ENCODE measurements around the gene KNTC1.

Gene KNTC1

DNA sequence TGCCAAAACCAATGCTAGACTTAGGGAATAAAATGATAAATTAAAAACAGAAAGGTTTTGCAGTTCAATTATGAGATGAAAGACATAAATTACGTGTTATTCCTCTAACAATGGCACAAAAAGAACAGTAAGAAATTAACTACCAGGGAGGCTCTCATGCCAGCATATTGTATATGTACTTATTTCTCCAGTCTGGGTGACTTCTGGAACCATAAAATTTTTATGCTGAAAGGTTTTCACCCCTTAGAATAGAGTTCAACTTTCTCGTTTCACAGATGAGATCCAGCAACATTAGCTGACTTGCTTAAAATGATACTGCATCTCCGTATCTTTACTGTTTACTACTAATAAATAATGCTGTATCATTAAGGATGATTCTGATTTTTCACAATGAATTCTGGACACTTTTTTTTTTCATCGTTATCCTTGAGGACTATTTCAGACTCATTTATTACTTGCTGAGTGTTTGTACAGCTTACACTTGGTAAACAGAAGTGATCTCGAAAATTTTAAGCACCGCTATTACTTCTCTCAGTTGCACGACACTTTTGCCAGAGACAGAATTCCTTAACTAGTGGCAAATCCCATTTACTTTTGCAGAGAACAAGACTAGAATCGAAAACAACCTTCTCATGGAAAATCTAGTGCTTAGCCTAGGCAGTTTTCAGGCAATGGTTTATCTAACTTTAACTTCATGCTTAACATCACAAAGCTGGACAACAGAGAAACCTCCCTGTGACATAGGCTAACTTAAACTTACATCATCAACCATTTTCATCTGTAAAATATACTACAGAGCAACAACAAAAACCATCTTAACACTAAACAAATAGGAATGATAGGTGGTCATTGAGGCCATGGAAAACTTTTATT lies 3.0 kb upstream of the KNTC1 start:
- TF ChIP-seq ZFX (IDR thresholded peaks at IDR 0.05; ENCODE audit: borderline replicate concordance) = no peak
- TF ChIP-seq, protein P1, sequence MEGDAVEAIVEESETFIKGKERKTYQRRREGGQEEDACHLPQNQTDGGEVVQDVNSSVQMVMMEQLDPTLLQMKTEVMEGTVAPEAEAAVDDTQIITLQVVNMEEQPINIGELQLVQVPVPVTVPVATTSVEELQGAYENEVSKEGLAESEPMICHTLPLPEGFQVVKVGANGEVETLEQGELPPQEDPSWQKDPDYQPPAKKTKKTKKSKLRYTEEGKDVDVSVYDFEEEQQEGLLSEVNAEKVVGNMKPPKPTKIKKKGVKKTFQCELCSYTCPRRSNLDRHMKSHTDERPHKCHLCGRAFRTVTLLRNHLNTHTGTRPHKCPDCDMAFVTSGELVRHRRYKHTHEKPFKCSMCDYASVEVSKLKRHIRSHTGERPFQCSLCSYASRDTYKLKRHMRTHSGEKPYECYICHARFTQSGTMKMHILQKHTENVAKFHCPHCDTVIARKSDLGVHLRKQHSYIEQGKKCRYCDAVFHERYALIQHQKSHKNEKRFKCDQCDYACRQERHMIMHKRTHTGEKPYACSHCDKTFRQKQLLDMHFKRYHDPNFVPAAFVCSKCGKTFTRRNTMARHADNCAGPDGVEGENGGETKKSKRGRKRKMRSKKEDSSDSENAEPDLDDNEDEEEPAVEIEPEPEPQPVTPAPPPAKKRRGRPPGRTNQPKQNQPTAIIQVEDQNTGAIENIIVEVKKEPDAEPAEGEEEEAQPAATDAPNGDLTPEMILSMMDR (IDR thresholded peaks at IDR 0.05) = no peak
- peak overlapping the region; percentile 95 for H3K27ac ChIP-seq

DNA sequence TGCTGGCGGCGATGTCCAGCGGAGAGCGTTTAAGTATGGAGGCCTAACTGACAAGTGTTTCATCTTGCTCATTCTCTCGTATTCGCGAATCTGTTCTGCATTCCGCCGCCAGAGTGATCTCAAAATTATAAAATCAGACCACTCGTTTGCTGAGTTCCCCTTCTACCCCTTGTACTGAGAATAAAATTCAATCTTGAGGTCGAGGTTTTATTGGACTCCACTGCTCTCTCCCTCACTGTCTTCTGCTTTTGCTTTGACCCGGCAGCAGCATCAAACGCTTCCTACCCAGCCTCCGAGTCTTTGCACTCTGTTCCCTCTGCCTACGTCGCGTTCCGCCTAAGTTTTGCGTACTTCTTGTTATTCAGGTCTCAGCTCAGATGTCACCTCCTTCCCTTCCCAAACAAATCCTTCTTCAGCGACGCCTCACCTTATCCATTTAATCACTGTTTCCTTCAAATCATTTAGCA lies 462 bp downstream of the KNTC1 start:
- H3K27ac ChIP-seq = peak overlapping the region; percentile 95

DNA sequence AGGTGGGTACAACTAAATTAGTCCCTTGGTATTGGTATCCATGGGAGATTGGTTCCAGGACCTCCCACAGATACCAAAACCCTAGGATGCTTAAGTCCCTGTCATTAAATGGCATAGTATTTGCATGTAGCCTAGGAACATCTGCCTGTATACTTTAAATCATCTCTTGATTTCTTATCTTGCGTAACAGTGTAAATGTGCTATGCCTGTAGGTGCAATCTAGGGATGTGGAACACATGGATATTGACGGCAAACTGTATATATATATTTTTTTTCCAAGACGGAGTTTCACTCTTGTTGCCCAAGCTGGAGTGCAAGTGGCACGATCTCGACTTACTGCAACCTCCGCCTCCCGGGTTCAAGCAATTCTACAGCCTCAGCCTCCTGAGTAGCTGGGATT lies 1.5 kb downstream of the KNTC1 start:
- H3K27ac ChIP-seq = peak overlapping the region; percentile 95; the same call in 1 of the 2 replicates
- TF ChIP-seq ZFX (IDR thresholded peaks at IDR 0.05; ENCODE audit: borderline replicate concordance) = no peak
- TF ChIP-seq, protein P1 (IDR thresholded peaks at IDR 0.05) = no peak

More for the DNA sequence above, 462 bp downstream of the KNTC1 start:
- TF ChIP-seq ZFX (IDR thresholded peaks at IDR 0.05; ENCODE audit: borderline replicate concordance) = no peak
- TF ChIP-seq, protein P1 (IDR thresholded peaks at IDR 0.05) = no peak

DNA sequence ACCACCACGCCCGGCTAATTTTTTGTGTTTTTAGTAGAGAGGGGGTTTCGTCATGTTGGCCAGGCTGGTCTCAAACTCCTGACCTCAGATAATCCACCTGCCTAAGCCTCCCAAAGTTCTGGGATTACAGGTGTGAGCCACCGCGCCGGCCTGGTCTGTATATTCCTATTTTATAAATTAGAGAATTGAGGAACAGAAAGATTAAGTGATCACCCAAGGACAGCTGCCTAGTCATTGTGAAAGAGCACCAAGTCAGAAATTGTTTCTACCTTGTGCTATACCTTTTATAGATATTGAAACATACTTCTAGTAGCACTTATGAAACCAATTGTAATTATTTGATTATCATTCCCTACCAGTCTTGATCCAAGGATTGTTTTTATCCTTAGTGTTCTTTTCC lies 1.9 kb downstream of the KNTC1 start:
- no peak overlapping the region for H3K27ac ChIP-seq
- TF ChIP-seq, protein P1 (IDR thresholded peaks at IDR 0.05) = no peak
- TF ChIP-seq ZFX (IDR thresholded peaks at IDR 0.05; ENCODE audit: borderline replicate concordance) = no peak

DNA sequence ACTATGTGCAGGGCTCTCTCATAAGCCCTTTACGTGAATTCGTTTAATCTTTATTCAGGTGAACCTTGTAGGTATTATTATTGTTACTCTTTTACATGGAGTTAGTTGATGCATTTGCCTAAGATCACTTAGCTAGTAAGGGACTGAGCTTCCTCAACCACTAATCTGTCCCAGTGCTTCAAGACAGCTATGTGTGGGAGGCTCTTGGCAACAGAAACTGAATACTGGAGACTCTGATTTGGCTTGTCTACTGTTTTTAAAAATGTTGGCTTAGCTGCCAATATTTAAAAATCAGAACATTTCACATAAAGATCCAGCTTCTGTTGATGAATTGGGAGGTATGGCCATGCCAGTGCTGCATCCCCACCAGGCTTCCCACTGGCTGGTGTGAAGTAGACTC lies 6.8 kb downstream of the KNTC1 start:
- TF ChIP-seq, protein P1 (IDR thresholded peaks at IDR 0.05) = no peak
- TF ChIP-seq ZFX (IDR thresholded peaks at IDR 0.05; ENCODE audit: borderline replicate concordance) = no peak
- H3K27ac ChIP-seq = no peak overlapping the region

DNA sequence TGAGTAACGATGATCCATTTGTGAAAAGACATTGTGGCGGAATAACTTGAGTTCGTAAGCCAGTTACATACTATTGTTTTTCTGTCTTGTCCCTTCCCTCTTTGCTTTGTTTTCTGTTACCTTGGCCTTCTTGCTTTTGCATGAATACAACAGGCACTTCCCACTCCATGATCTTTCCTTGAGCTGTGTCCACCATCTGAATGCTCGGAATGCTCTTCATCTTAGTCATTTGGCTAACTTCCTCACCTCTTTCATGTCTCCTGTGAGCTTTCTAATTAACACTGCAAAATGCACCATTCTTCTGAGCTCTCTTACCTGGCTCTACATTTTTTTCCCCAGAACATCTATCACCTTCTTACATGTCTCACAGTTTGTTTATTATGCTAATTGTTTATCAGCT lies 10.0 kb downstream of the KNTC1 start:
- no peak for TF ChIP-seq ZFX (IDR thresholded peaks at IDR 0.05; ENCODE audit: borderline replicate concordance)
- TF ChIP-seq, protein P1 (IDR thresholded peaks at IDR 0.05) = no peak

DNA sequence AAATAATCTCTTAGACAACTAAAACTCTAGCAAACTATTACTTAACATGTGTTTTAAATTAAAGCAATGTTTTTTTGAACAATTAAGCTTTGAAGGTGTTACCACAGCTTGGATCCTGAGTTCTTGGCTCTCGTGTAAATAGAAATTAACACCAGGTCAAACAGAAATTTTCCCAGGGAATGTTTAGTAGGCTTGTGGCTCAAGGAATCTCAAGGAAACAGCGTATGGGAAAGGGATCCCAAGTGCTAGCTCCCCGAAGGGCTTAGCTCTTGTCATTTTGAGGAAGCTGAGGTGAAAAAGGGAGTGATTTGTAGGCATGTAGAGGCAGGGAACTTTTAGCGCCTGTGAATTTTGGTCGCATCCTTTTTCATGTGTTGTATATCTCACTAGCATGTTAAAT lies 11.4 kb downstream of the KNTC1 start:
- no peak overlapping the region for H3K27ac ChIP-seq
- TF ChIP-seq, protein P1 (IDR thresholded peaks at IDR 0.05) = no peak
- TF ChIP-seq ZFX (IDR thresholded peaks at IDR 0.05; ENCODE audit: borderline replicate concordance) = no peak

More for the DNA sequence above, 10.0 kb downstream of the KNTC1 start:
- H3K27ac ChIP-seq = no peak overlapping the region

All from 22Rv1 (cell line).